NCI-H345 (cell line): ENCODE results near the gene SARDH.
"Not testable (repeated sequence)": the region's sequence is repeated elsewhere in the genome, so short reads cannot be mapped to it uniquely, and the experiment has no call there.

Source experiments
- DNase-seq: peaks from one replicate; lab custom pipeline; 2025; lab: John Stamatoyannopoulos, UW

Gene SARDH

GRCh38 chr9:133759146-133759900, 21.2 kb upstream of the SARDH start:
- no peak for DNase-seq

- DNase-seq: no peak
Observed at GRCh38 chr9:133758228-133758627, 20.1 kb upstream of the SARDH start.

GRCh38 chr9:133754688-133755227, 16.6 kb upstream of the SARDH start:
- DNase-seq: no peak

- DNase-seq: no peak
Observed at GRCh38 chr9:133754187-133754586, 16.0 kb upstream of the SARDH start.

GRCh38 chr9:133752739-133753446, 14.7 kb upstream of the SARDH start:
- DNase-seq: no peak

GRCh38 chr9:133750982-133751649, 13.0 kb upstream of the SARDH start:
- no peak for DNase-seq

- no peak for DNase-seq
Observed at GRCh38 chr9:133747309-133747708, 9.2 kb upstream of the SARDH start.

GRCh38 chr9:133744528-133744927, 6.4 kb upstream of the SARDH start:
- not testable (repeated sequence) for DNase-seq

- peak; percentile 70 for DNase-seq
Observed at GRCh38 chr9:133742849-133743444, 4.8 kb upstream of the SARDH start.

GRCh38 chr9:133742251-133742650, 4.1 kb upstream of the SARDH start:
- no peak for DNase-seq

GRCh38 chr9:133741716-133742115, 3.6 kb upstream of the SARDH start:
- no peak for DNase-seq

GRCh38 chr9:133740911-133741310, 2.8 kb upstream of the SARDH start:
- no peak for DNase-seq

GRCh38 chr9:133739408-133740280, 1.5 kb upstream of the SARDH start:
- DNase-seq: no peak

GRCh38 chr9:133738640-133739225, 581 bp upstream of the SARDH start:
- no peak for DNase-seq

- peak; percentile 37 for DNase-seq
Observed at GRCh38 chr9:133737071-133737773, 930 bp downstream of the SARDH start.

GRCh38 chr9:133735931-133736330, 2.2 kb downstream of the SARDH start:
- no peak for DNase-seq

- no peak for DNase-seq
Observed at GRCh38 chr9:133735415-133735775, 2.8 kb downstream of the SARDH start.

GRCh38 chr9:133734590-133735414, 3.4 kb downstream of the SARDH start:
- no peak for DNase-seq

GRCh38 chr9:133733796-133734533, 4.2 kb downstream of the SARDH start:
- no peak for DNase-seq
